OCI-LY3 (cell line): Measurements from ENCODE around the gene DST.

Experiments
- EZH2phosphoT487 ChIP-seq: fragments of 200-600 bp; shearing (Covaris generic); IDR thresholded peaks from 2 replicates; pipeline ENCODE4 v1.6.1; 2018; ENCODE audit warnings: antibody characterized with exemption, mixed run types, low read depth
- TF ChIP-seq, protein P1 (sequence below): fragments of 200-600, 300-600 bp; sonication (generic); IDR thresholded peaks from 2 replicates; pipeline ENCODE4 v1.5.1; 2014; ENCODE audit warnings: antibody characterized with exemption, low read length, low read depth

DNA sequence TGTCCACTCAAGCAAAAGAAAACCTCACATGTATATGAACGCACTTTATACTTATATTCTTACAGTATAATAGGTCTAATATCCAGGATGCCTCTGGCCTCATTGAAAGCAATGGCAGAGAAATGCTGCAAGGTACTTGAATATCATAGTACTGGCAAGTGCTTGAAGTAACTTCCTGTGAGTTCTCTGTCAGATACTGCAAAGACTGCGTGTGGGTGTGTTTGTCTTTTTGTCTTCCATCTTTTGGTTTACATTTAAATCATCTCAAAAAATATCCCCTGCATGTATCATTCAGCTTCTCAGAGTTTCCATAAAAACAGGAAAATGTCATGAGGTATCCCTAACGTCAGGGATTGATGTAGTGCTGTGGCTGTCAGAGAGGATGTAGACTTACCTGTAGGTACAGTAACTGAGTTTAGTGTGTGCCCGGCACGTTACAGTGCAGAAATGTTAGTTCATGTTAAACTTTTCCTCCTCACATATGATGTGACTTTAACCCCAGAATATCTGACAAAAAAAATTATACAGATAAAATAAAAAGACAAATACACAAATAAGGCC is 184.3 kb downstream of the DST start:
- TF ChIP-seq, protein P1, sequence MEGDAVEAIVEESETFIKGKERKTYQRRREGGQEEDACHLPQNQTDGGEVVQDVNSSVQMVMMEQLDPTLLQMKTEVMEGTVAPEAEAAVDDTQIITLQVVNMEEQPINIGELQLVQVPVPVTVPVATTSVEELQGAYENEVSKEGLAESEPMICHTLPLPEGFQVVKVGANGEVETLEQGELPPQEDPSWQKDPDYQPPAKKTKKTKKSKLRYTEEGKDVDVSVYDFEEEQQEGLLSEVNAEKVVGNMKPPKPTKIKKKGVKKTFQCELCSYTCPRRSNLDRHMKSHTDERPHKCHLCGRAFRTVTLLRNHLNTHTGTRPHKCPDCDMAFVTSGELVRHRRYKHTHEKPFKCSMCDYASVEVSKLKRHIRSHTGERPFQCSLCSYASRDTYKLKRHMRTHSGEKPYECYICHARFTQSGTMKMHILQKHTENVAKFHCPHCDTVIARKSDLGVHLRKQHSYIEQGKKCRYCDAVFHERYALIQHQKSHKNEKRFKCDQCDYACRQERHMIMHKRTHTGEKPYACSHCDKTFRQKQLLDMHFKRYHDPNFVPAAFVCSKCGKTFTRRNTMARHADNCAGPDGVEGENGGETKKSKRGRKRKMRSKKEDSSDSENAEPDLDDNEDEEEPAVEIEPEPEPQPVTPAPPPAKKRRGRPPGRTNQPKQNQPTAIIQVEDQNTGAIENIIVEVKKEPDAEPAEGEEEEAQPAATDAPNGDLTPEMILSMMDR: no peak
- TF ChIP-seq EZH2phosphoT487: no peak
